IMR-90 (cell line): ENCODE results near the gene UBE2S. TPM values are rescaled to one million over a fixed set of nuclear protein-coding genes. Genes with fewer than 3 reads are reported as not detected.

Experiments
- ATAC-seq: fragments of 200-7000 bp; cut with Tn5 transposase; 2 replicates; pipeline ENCODE4 v1.9.1; 2020; ENCODE audit warnings: low read depth, mild to moderate bottlenecking, moderate library complexity
- BruUV-seq: library from RNA; stranded (reverse); fragments of 400-500 nt; replicated peaks from 2 replicates; lab custom pipeline; 2021; lab: Mats Ljungman, UMichigan
- CTCF ChIA-PET: fragments of 300-600 bp; formaldehyde crosslinking; extraction: SDS; loops from one replicate; lab custom pipeline; 2021; ENCODE audit warnings: antibody characterized with exemption; lab: Yijun Ruan, JAX
- POLR2A ChIA-PET: fragments of 300-600 bp; sonication (Branson Sonifier 250); formaldehyde crosslinking; loops from one replicate; lab custom pipeline; 2022; ENCODE audit warnings: antibody characterized with exemption; ENCODE audit not compliant: unreplicated experiment; lab: Charles Lee
- DNase-seq: peaks from one replicate; pipeline ENCODE4 v3.0.0; 2013
- H2AFZ ChIP-seq: replicated peaks from 2 replicates; pipeline ENCODE3; 2013; ENCODE audit warnings: low read length, mild to moderate bottlenecking; ENCODE audit not compliant: poor library complexity
- H2AK5ac ChIP-seq: 2 replicates; pipeline ENCODE4 v1.6.1; 2013; ENCODE audit warnings: low read depth, low read length, inconsistent platforms
- H2AK9ac ChIP-seq: replicated peaks from 2 replicates; pipeline ENCODE3; 2013; ENCODE audit warnings: mild to moderate bottlenecking, low read depth, low read length, moderate library complexity; ENCODE audit not compliant: poor library complexity
- H2BK120ac ChIP-seq: 2 replicates; pipeline ENCODE4 v1.6.1; 2013; ENCODE audit warnings: low read depth, low read length, inconsistent platforms
- H2BK15ac ChIP-seq: 3 replicates; pipeline ENCODE4 v1.6.1; 2013; ENCODE audit warnings: low read depth, low read length, inconsistent platforms
- H2BK20ac ChIP-seq: 2 replicates; pipeline ENCODE4 v1.6.1; 2013; ENCODE audit warnings: low read depth, mild to moderate bottlenecking, inconsistent platforms, low read length, moderate library complexity
- H2BK5ac ChIP-seq: 2 replicates; pipeline ENCODE4 v1.6.1; 2013; ENCODE audit warnings: mild to moderate bottlenecking, low read depth, low read length, inconsistent platforms; ENCODE audit not compliant: poor library complexity, severe bottlenecking
- H3K14ac ChIP-seq: replicated peaks from 2 replicates; pipeline ENCODE4 v1.6.1; 2013; ENCODE audit warnings: low read depth, low read length, inconsistent platforms
- H3K18ac ChIP-seq: 2 replicates; pipeline ENCODE4 v1.6.1; 2013; ENCODE audit warnings: low read depth, low read length, control low read depth
- H3K23ac ChIP-seq: 2 replicates; pipeline ENCODE4 v1.6.1; 2013; ENCODE audit warnings: low read depth, low read length, inconsistent platforms
- H3K27ac ChIP-seq: 2 replicates; pipeline ENCODE4 v1.5.1; 2013; ENCODE audit warnings: mild to moderate bottlenecking, control low read depth, low read length; ENCODE audit not compliant: insufficient read depth
- H3K27me3 ChIP-seq: 2 replicates; pipeline ENCODE4 v1.6.1; 2013; ENCODE audit warnings: low read length; ENCODE audit not compliant: control insufficient read depth, insufficient read depth
- H3K36me3 ChIP-seq: 2 replicates; pipeline ENCODE4 v1.6.1; 2013; ENCODE audit warnings: low read length, mixed read lengths; ENCODE audit not compliant: control insufficient read depth, insufficient read depth
- H3K4ac ChIP-seq: 2 replicates; pipeline ENCODE4 v1.6.1; 2013; ENCODE audit warnings: low read depth, low read length, inconsistent platforms
- H3K4me1 ChIP-seq: 2 replicates; pipeline ENCODE4 v1.6.1; 2013; ENCODE audit warnings: low read length, mixed read lengths; ENCODE audit not compliant: control insufficient read depth, insufficient read depth
- H3K4me2 ChIP-seq: 2 replicates; pipeline ENCODE4 v1.6.1; 2013; ENCODE audit warnings: low read depth, mild to moderate bottlenecking, control low read depth, low read length, moderate library complexity
- H3K4me3 ChIP-seq: 2 replicates; pipeline ENCODE4 v1.5.1; 2013; ENCODE audit warnings: low read depth, mild to moderate bottlenecking, control low read depth, low read length, moderate library complexity; ENCODE audit not compliant: insufficient read depth
- H3K56ac ChIP-seq: 2 replicates; pipeline ENCODE4 v1.6.1; 2013; ENCODE audit warnings: low read length, inconsistent platforms; ENCODE audit not compliant: insufficient read depth; ENCODE audit errors: extremely low read depth
- H3K79me1 ChIP-seq, 2 experiments: 2 replicates each; pipeline ENCODE4 v1.6.1; 2013; ENCODE audit warnings: low read length in 2 of 2, inconsistent platforms in 1 of 2, low read depth in 1 of 2
- H3K9ac ChIP-seq: 2 replicates; pipeline ENCODE4 v1.6.1; 2013; ENCODE audit warnings: low read depth, low read length, control low read depth
- H3K9me1 ChIP-seq: 2 replicates; pipeline ENCODE4 v1.6.1; 2013; ENCODE audit warnings: low read length, inconsistent platforms; ENCODE audit not compliant: insufficient read depth
- H3K9me3 ChIP-seq: 2 replicates; pipeline ENCODE4 v1.6.1; 2013; ENCODE audit warnings: low read length; ENCODE audit not compliant: control insufficient read depth, insufficient read depth
- H4K20me1 ChIP-seq: 2 replicates; pipeline ENCODE4 v1.6.1; 2013; ENCODE audit warnings: low read length, inconsistent platforms; ENCODE audit not compliant: insufficient read depth
- H4K5ac ChIP-seq: 2 replicates; pipeline ENCODE4 v1.6.1; 2013; ENCODE audit warnings: mild to moderate bottlenecking, low read depth, low read length, control low read depth
- H4K8ac ChIP-seq, 2 experiments: 2 replicates each; pipeline ENCODE4 v1.6.1; 2013; ENCODE audit warnings: low read depth in 2 of 2, low read length in 2 of 2, control low read depth in 1 of 2, inconsistent platforms in 1 of 2
- H4K91ac ChIP-seq: 2 replicates; pipeline ENCODE4 v1.6.1; 2013; ENCODE audit warnings: low read depth, low read length, inconsistent platforms; ENCODE audit not compliant: insufficient read depth
- BHLHE40 ChIP-seq: fragments of 150-350 bp; IDR thresholded peaks from 2 replicates; pipeline ENCODE4 v1.6.1; 2016; ENCODE audit warnings: mild to moderate bottlenecking, low read depth, low read length
- RAD21 ChIP-seq: IDR thresholded peaks from 2 replicates; pipeline ENCODE4 v1.6.1; 2012; ENCODE audit warnings: low read length, improper control_type of control experiment
- WGBS, 2 experiments: methylation state at CpG; one replicate each; pipeline versions ENCODE4 v1.1.5 to v1.1.7; 2013; ENCODE audit warnings: missing lambda C conversion rate in 2 of 2; ENCODE audit not compliant: insufficient read length in 1 of 2; ENCODE audit errors: extremely low coverage in 2 of 2; 5-methylcytosine and 5-hydroxymethylcytosine counted together
- dilution Hi-C: fragments of 300-500 bp; cut with HindIII; formaldehyde crosslinking; loops from one replicate; pipeline ENCODE4 v1.14.3; 2018; ENCODE audit warnings: low sequenced_read_pairs; ENCODE audit not compliant: unreplicated experiment
- in situ Hi-C: fragments of 300-500 bp; cut with MboI; formaldehyde crosslinking; loops from 3 replicates; pipeline ENCODE4 v1.14.3; 2019; ENCODE audit warnings: low sequenced_read_pairs, inconsistent platforms, mixed read lengths
- intact Hi-C: fragments of 100-400 bp; cut with micrococcal nuclease; formaldehyde crosslinking; loops from 2 replicates; pipeline ENCODE4 v1.10.0; 2022
- polyA plus RNA-seq, 3 experiments: library from polyadenylated mRNA; depleted of rRNA; stranded (reverse); fragments of >200 nt; gene quantifications; 2 replicates each; pipeline ENCODE4 v1.2.3, GENCODE V29; 2012; ENCODE audit warnings: low replicate concordance in 1 of 3
- total RNA-seq: library from RNA; depleted of rRNA; stranded (reverse); fragments of >200 nt; gene quantifications from 2 replicates; pipeline ENCODE4 v1.2.3, GENCODE V29; 2012

The UBE2S gene
- total and polyA plus RNA-seq, 2 of the 4 experiments (the other 2 are of a cell fraction): 69.5 to 104 TPM

GRCh38 chr19:55365964-55366363, 41.6 kb downstream of the UBE2S start:
- no peak overlapping the region for H2BK15ac ChIP-seq
- H4K8ac ChIP-seq: no peak overlapping the region
- 82% methylated on average over 6 of the region's 19 CpGs; no CpG with 5 or more reads in 1 of the 2 experiments for WGBS, 2 experiments
- H3K4ac ChIP-seq: no peak overlapping the region
- CTCF ChIA-PET: no interaction called here
- peaks cover 59% of the 10 kb centered on the region for H4K20me1 ChIP-seq
- H3K27me3 ChIP-seq: no peaks in the 10 kb centered on the region
- peaks cover 14% of the 10 kb centered on the region for H3K4me1 ChIP-seq
- peaks cover 0 to 31% of the 10 kb centered on the region in 2 experiments; a peak in 3 of 4 replicates for H3K79me1 ChIP-seq
- no peak overlapping the region for H3K9ac ChIP-seq
- no TSS peak for BruUV-seq
- no peak overlapping the region for H2AK9ac ChIP-seq
- no peak overlapping the region for H3K14ac ChIP-seq
- intact Hi-C loops: no loop called here
- DNase-seq: no peak
- no peak overlapping the region for H2BK120ac ChIP-seq
- no peak overlapping the region for H2BK20ac ChIP-seq
- in situ Hi-C loops: no loop called here
- no peak overlapping the region for H4K5ac ChIP-seq
- H4K91ac ChIP-seq: no peak overlapping the region
- POLR2A ChIA-PET: no interaction called here
- no peaks in the 10 kb centered on the region for H3K9me3 ChIP-seq
- no peak overlapping the region for H3K18ac ChIP-seq
- H3K9me1 ChIP-seq: peaks cover 3% of the 10 kb centered on the region; the same call in 1 of the 2 replicates
- no peak overlapping the region for H2BK5ac ChIP-seq
- H3K56ac ChIP-seq: no peak overlapping the region
- no peak overlapping the region for H3K4me2 ChIP-seq
- H2AFZ ChIP-seq: no peak overlapping the region
- no peak for TF ChIP-seq BHLHE40
- no peak for TF ChIP-seq RAD21
- dilution Hi-C loops: no loop called here
- H2AK5ac ChIP-seq: no peak overlapping the region
- H3K23ac ChIP-seq: no peak overlapping the region
- H3K27ac ChIP-seq: no peak overlapping the region
- no peak for ATAC-seq
- H3K4me3 ChIP-seq: no peak overlapping the region
- H3K36me3 ChIP-seq: peaks cover 26% of the 10 kb centered on the region
